NCI-H345 treated with DMSO at 0.1 percent for 48 hours (cell line): ENCODE measurements around the gene ING5.
"Not testable (repeated sequence)": the region's sequence is repeated elsewhere in the genome, so short reads cannot be mapped to it uniquely, and the experiment has no call there.

ENCODE experiments used
- DNase-seq: peaks from one replicate; lab custom pipeline; 2025; ENCODE audit not compliant: unreplicated experiment; lab: John Stamatoyannopoulos, UW

The ING5 gene

GRCh38 chr2:241755777-241756176, 53.9 kb downstream of the ING5 start:
- DNase-seq = no peak

DNA sequence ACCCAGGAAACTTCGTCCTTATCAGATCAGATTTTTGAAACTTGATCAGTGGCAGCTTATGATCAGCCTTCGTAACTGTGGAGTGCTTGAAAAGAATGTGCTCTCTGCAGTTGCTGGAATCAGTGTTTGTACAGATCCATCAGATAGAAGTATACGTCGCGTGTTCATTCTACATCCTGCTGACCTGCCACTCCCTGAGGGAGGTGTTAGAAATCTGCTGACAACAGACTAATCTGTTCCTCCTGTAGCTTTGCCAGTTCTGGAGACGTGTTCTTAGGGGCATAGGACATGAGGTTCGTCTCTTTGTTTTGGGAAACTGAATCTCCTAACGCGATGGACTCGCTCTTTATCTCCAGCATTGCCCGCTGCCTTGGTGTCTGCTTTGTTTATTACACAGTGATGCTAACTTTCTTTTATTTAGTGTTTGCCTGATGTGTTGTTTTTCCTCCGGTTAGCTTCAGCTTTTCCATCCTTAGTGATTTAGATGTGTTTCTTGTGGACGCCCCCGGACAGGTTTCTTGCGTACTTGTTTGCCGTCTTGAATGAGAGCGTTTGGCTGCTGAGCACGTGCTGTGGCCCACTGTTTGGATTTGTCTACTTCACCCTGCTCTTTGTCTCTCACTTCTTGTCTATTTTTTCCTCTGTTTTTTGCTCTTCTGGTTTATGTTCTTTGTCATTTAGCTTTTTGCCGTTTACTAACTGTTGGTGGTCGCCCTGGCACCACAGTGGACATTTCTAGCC, 57.4 kb downstream of the ING5 start:
- DNase-seq = no peak

GRCh38 chr2:241759893-241760292, 58.1 kb downstream of the ING5 start:
- not testable (repeated sequence) for DNase-seq

DNA sequence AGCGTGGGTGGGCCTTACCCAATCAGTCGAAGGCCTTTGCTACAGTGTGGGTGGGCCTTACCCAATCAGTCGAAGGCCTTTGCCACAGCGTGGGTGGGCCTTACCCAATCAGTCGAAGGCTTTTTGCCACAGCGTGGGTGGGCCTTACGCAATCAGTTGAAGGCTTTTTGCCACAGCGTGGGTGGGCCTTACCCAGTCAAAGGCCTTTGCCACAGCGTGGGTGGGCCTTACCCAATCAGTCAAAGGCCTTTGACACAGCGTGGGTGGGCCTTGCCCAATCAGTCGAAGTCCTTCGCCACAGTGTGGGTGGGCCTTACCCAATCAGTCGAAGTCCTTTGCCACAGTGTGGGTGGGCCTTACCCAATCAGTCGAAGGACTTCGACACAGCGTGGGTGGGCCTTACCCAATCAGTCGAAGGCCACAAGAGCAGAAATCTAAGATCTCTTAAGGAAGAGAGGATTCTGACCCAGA, 58.5 kb downstream of the ING5 start:
- no peak for DNase-seq

DNA sequence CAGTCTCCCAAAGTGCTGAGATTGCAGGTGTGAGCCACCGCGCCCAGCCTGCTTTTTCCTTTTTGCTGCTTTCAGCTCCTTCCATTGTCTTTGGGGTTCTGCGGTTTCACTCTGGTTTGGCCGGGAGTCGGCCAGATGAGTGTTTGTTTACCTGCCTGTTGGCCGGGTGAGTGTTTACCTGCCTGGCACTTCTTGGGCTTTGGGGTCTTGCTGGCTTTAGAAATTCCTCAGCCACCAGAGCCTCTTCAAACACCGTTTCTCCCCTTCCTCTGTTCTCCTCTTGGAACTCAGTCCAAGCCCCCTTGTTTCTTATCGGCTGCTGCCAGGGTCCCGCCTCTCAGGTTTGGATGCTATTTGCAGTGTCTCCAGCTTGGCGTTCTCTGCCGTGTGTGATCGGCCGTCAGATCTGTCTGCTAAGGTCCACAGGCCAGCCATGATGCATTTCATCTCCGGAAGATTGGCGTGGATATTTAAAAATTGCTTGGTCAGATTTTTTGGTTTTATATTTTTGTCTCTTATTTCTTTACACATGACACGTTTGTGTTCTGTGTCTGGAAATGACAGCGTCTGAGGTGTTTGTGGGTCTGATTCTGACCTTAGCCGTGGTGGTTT, 60.6 kb downstream of the ING5 start:
- DNase-seq = no peak

DNA sequence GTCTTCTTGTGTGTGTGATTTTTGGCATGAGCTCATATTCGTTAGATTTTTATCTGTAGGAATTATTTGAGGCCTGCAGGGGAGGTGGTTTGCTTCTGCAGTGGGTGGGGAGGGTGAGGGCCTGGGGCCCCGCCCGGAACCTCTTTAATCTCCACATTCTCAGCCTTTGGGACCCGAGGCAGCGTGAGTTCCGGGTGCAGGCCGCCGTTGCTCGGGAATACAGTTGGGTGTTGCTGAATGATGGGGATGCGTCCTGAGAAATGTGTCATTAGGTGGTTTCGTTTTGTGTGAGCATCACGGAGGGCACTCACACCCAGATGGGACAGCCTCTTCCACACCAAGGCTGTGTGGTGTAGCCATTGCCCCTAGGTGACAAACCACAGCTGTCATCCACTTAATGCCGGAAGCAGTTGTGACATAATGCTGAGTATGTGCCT, 61.1 kb downstream of the ING5 start:
- DNase-seq = no peak

DNA sequence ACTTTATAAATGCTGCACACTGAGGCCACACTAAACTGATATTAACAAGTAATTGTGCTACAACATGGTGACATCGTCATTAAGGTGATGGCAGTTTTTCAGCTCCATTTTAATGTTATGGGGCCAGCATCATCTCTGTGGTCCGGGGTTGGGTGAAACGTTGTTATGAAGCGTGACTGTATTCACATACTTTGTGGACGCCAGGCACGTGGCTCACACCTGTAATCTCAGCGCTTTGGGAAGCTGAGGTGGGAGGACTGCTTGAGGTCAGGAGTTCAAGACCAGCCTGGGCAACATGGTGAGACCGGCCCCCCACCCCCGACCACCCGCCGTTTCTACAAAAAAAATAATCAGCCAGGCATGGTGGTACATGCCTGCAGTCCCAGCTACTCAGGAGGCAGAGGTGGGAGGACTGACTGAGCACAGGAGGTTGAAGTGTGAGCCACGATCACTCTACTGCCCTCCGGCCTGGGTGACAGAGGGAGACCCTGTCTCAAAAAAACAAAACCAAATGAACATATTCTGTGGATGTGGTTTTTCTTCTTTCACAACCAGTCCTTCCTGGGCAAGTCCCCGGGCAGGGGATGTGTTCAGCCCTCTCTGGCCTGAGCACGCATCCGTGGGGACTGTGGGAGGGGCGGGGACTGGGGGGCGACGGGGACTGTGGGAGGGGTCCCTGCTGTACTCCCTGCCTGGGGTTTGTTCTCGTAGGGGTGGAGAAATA, 61.9 kb downstream of the ING5 start:
- DNase-seq = no peak

DNA sequence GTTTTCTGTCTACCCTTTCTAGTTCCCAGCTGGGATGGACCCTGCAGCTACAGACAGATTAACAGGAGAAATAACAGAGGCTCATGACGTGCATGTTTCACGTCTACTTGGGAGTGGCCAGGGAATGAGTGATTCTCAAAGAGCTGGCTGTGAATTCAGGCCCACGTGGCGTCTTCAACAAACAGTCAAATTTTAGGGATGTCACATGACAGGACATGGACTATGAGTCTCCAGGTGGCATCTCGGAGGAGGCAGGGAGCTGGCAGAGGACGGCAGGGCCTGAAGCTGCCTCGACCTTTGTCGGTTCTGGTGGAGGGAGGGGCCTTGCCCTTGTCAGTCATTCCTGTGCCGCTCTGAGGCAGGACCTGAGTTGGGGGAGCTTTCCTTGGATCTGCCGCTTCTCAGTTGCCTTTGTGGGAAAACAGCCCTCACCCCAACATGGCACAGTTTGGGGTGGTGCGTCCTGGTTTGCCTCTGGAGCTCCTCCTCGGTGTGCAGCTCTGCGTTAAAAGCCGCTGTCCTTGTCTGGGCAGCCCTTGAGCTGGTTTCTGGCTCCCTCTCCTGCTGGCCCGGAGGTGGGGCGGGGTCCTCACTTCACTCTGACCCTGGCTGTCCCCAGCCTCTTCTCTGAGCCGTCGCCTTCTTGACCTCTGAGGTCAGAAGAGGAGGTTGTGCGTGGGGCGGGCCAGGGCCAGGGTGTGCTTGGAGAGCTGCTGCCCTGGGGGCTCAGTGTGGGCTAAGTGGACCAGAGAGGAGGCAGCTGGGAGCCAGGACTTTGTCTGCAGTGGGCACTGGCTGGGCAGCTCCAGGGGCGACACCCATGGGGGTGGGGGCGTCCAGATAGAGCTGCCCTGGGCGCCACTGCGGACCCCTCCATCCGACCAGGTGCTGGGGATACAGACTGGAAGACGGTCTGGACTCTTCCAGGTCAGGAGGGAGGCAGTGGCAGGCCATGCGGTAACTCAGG, 62.7 kb downstream of the ING5 start:
- no peak for DNase-seq

GRCh38 chr2:241767464-241768250, 65.8 kb downstream of the ING5 start:
- no peak for DNase-seq

GRCh38 chr2:241768251-241768711, 66.4 kb downstream of the ING5 start:
- DNase-seq = no peak

DNA sequence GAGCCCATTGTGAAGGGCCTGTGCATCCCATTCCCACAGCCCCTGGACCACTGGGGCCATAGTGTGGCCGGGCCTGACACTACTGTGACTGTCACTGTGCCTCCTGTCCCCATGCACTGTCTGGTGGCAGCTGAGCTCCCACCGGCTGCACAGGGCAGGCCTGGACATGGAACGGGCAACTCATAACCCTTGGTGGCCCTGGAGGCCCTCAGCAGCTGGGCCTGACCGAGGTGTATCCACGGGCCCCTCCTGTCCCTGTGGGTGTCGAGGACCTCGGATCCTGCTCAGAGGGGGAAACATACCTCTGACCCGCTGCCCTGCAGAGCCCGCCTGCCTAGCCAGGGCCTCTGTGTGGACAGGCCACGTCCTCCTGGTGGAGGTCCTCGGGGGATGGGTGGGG, 67.0 kb downstream of the ING5 start:
- no peak for DNase-seq

GRCh38 chr2:241769819-241770184, 68.0 kb downstream of the ING5 start:
- DNase-seq = no peak

- DNase-seq = no peak
These were observed 68.5 kb downstream of the ING5 start for GRCh38 chr2:241770185-241770935.

DNA sequence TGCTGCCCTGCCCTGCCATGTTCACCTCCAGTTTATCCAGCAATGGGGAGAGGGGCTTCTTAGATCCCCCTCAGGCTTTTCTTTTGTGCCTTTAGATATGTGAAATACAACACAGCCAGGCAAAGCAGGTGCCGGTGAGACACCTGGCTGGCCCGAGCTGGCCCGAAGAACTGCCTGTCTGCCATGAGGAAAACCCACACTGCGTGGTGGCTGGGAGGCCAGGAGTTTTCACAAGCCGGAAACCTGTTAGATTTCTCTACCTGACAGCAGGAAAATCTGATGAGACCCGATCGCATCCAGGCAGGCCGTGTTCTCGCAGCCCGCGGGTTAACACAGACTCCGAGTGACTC, 69.1 kb downstream of the ING5 start:
- DNase-seq = no peak

DNA sequence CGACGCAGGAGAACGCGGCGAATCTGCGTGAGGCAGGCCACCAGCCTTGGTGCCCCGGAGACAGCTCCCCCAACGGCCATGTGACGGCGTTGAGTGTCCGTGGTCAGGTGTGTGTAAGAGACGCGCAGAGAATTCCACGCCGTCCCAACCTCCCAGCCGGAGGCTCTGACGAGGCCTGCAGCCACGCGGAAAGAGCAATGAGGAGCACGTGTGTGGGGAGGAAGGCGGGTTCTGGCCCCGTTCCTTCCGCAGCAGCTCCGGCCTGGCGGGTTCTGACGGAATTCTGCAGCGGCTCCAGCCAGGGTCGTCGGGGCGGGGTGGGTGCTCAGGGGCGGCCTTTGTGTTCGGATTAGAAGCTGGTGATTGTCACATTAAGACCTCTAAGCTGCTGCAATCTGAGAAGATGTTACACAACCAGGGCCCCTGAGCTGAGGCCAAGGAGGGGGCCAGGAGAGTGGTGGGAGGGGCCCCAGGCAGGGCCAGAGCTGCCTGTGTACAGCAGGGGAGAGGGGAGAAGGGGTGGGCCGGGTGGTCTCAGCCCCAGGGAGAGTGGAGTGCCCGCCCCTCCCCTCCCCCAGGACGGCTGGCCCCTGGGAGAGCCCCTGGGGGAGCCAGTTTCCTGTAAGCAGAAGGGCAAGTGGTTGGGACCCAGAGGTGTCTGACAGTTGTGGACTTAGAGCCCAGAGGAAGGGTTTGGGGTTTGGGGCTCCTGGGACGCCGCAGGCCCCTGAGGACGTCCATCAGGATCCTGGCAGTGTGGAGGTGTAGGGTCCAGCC, 69.6 kb downstream of the ING5 start:
- no peak for DNase-seq

DNA sequence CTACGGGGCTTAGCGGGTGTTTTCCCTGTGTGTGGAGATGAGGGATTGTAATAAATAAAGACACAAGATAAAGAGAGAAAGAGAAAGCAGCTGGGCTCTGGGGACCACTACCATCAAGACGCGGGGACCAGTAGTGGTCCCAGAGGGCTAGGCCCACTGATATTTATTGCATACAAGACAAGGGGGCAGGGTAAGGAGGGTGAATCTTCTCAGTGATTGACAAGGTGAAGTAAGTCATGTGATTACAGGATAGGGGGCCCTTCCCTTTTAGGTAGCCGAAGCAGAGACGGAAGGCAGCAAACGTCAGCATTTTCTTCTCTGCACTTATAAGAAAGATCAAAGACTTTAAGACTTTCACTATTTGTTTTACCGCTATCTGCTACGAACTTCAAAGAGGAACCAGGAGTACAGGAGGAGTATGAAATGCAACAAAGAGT, 70.2 kb downstream of the ING5 start:
- no peak for DNase-seq

DNA sequence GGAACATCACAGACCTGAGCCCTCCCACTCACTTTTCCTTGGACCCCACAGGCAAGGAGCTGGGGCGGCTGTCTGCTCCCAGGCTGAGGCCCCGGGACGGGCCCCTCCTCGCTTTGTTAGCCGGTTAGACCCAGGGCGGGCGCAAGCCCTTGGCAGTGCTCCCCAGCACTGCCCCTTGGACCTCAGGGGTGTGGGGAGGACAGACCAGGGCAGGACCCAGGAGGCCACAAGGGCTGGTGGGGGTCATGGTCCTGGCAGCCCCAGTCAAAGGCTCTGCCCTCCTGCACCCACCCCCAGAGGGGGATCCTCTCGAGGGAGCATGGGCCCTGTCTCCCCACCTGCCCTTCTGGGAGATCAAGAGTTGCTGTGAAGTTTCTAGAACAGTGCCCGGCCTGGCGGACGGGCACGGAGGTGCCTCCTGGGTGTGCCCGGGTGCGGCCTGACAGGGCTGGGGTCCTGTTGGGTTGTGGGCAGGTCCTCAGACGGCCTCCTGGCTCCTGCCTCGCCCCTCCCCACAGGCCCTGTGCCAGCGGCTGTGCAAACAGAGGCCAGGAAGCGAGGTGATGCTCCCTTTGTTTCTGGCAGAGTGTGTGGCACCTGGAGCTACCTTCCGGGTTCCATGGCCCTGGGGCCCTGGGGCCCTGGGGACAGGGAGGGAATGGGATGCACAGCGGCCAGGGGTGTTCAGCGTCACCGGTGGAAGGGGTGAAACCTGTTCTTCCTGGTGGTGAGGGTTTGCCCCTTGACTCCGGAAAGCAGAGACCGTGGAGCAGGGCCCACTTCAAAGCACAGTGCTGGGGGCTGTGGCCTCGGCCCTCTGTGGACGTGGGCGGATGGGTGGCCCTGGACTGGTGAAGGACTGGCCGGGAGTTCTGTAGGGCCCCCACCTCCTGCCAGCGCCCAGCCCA, 71.9 kb downstream of the ING5 start:
- peak; percentile 56 for DNase-seq
